Suppressor macrophage (primary cell): ENCODE data around the gene NKAIN2.
"Not testable (repeated sequence)": the region's sequence is repeated elsewhere in the genome, so short reads cannot be mapped to it uniquely, and the experiment has no call there.

Source experiments
- DNase-seq, 4 experiments: peaks; one replicate each; pipeline ENCODE4 v3.0.0-alpha.2; 2020 to 2022

The NKAIN2 gene

GRCh38 chr6:123972600-123973294, 169.1 kb downstream of the NKAIN2 start:
- DNase-seq: no peak

GRCh38 chr6:123980311-123980710, 176.6 kb downstream of the NKAIN2 start:
- no peak for DNase-seq

- DNase-seq: no peak
Measured at GRCh38 chr6:123986938-123987337, 183.3 kb downstream of the NKAIN2 start.

- DNase-seq: not testable (repeated sequence)
Measured at GRCh38 chr6:123989918-123990317, 186.3 kb downstream of the NKAIN2 start.

- DNase-seq: no peak
Measured at GRCh38 chr6:123990376-123990775, 186.7 kb downstream of the NKAIN2 start.

- DNase-seq: no peak
Measured at GRCh38 chr6:123994168-123994567, 190.5 kb downstream of the NKAIN2 start.

- no peak for DNase-seq
Measured at GRCh38 chr6:123994891-123995635, 191.4 kb downstream of the NKAIN2 start.

- DNase-seq: no peak
Measured at GRCh38 chr6:123997223-123997622, 193.6 kb downstream of the NKAIN2 start.

GRCh38 chr6:124002377-124003081, 198.9 kb downstream of the NKAIN2 start:
- DNase-seq: no peak

- no peak for DNase-seq
Measured at GRCh38 chr6:124007266-124007665, 203.6 kb downstream of the NKAIN2 start.

GRCh38 chr6:124008000-124008987, 204.6 kb downstream of the NKAIN2 start:
- no peak for DNase-seq

GRCh38 chr6:124008988-124009765, 205.5 kb downstream of the NKAIN2 start:
- DNase-seq: no peak

GRCh38 chr6:124010574-124010973, 206.9 kb downstream of the NKAIN2 start:
- DNase-seq: no peak

GRCh38 chr6:124011180-124011579, 207.5 kb downstream of the NKAIN2 start:
- DNase-seq: no peak

GRCh38 chr6:124022051-124022450, 218.4 kb downstream of the NKAIN2 start:
- not testable (repeated sequence) for DNase-seq

GRCh38 chr6:124022641-124023040, 219.0 kb downstream of the NKAIN2 start:
- no peak for DNase-seq

- DNase-seq: peak in 1 of 4 experiments; percentile 1
Measured at GRCh38 chr6:124026694-124027093, 223.0 kb downstream of the NKAIN2 start.

- DNase-seq: no peak
Measured at GRCh38 chr6:124027392-124027791, 223.7 kb downstream of the NKAIN2 start.

GRCh38 chr6:124028117-124028516, 224.5 kb downstream of the NKAIN2 start:
- no peak for DNase-seq

- DNase-seq: no peak
Measured at GRCh38 chr6:124029567-124029966, 225.9 kb downstream of the NKAIN2 start.

GRCh38 chr6:124033501-124033900, 229.8 kb downstream of the NKAIN2 start:
- DNase-seq: no peak
